Activated T-cell treated with anti-CD3 and anti-CD28 coated beads, Interleukin-2, amount 50 U/mL, for 24 hours (primary cell): ENCODE data around the gene ADORA2A.
A peak's percentile ranks its signal among the peaks of the same experiment; 100 is the strongest.

Experiments used
- DNase-seq: peaks from one replicate; pipeline ENCODE4 v3.0.0-alpha.2; 2020
- H3K27ac Mint-ChIP-seq: 2 replicates; pipeline ENCODE4 v1.8.0; 2020; ENCODE audit warnings: mild to moderate bottlenecking, mixed read lengths
- H3K27me3 Mint-ChIP-seq: 2 replicates; pipeline ENCODE4 v1.8.0; 2020; ENCODE audit warnings: mixed read lengths
- H3K36me3 Mint-ChIP-seq: 2 replicates; pipeline ENCODE4 v1.8.0; 2020; ENCODE audit warnings: low read depth, mixed read lengths
- H3K4me1 Mint-ChIP-seq: 2 replicates; pipeline ENCODE4 v1.8.0; 2020; ENCODE audit warnings: low read depth, mixed read lengths
- H3K4me3 Mint-ChIP-seq: 2 replicates; pipeline ENCODE4 v1.8.0; 2020; ENCODE audit warnings: mild to moderate bottlenecking, moderate library complexity, mixed read lengths
- H3K9me3 Mint-ChIP-seq: 2 replicates; pipeline ENCODE4 v1.8.0; 2020; ENCODE audit warnings: mixed read lengths

Gene ADORA2A

DNA sequence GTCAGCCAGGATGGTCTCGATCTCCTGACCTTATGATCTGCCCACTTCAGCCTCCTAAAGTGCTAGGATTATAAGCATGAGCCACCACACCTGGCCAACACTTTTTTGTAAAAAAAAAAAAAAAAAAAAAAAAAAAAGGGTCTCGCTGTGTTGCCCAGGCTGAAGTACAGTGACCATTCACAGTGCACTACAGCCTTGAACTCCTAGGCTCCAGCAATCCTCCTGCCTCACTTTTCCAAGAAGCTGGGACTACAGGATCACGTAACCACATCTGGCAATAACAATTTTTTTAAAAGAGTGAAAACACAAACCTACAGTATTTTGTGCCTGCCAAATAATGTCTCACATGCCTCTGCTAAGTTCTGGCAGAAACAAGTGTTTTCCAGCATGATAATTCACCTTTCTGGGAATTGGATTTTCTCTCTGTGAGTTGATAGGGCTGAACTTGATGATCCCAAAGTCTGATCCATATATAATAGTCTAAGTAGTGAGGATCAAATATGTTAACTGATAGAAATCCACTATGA, 30.6 kb downstream of the ADORA2A start:
- H3K27ac Mint-ChIP-seq, result no peak overlapping the region
- no peaks in the 10 kb centered on the region for H3K36me3 Mint-ChIP-seq
- H3K4me1 Mint-ChIP-seq, result peaks cover 7% of the 10 kb centered on the region
- H3K4me3 Mint-ChIP-seq, result no peak overlapping the region
- no peaks in the 10 kb centered on the region for H3K27me3 Mint-ChIP-seq
- no peaks in the 10 kb centered on the region for H3K9me3 Mint-ChIP-seq
- no peak for DNase-seq

DNA sequence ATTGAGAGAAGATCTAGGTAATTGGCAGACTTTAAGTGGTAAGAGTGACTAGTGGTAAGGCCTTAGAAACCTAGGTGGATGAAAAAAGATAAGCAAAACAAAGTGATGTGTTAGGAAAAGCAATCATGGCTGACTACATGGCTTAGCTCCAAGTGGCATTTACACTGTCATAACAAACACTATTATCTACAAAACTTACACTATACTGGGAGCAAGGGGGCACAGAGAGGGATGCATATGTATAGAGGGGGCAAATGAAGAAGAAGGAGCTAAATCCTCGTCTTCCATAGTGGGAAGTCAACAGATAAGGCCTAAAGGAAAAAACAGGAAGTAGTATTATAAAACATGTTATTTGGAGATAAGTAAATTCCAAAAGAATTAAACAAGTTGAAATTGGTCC, 32.5 kb downstream of the ADORA2A start:
- Mint-ChIP-seq H3K4me1 (peaks cover 7% of the 10 kb centered on the region), H3K9me3 (no peaks in the 10 kb centered on the region), H3K27ac (no peak overlapping the region), H3K27me3 (no peaks in the 10 kb centered on the region), H3K36me3 (no peaks in the 10 kb centered on the region), H3K4me3 (no peak overlapping the region)
- DNase-seq, result no peak

DNA sequence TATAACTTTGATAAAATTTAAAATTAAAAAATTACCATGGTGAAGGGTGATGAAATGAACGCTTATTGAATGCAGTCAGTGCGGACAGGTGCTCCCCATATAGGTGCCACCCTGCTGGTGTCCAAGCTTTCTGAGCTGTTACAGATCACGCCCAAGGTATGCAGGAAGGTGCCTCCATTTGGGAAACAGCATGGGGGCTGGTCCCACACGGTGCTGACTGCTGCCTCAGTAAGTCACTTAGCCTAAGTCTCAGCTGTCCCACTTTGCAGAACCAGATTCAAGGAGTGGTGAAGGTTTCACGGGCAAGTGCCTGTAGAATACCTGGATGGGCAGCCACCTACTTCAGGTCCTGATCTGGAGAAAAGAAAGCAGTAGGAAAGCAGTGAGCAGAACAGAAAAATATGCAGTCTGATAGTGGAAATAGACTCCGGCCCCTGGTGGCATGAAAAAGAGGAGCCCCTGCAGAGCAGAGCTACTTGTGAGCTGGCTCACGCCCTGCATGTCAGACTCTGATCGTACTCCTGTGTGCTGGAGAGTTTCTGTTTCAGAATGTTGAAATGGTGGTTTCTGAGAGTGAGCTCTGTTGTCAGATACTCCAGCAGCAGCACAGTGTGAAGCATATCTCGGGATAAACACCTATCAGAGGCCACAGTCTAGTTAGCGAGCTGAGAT, 33.2 kb downstream of the ADORA2A start:
- no peaks in the 10 kb centered on the region for H3K27me3 Mint-ChIP-seq
- H3K4me3 Mint-ChIP-seq, result no peak overlapping the region
- H3K27ac Mint-ChIP-seq, result no peak overlapping the region
- DNase-seq, result no peak
- no peaks in the 10 kb centered on the region for H3K36me3 Mint-ChIP-seq
- no peaks in the 10 kb centered on the region for H3K9me3 Mint-ChIP-seq
- H3K4me1 Mint-ChIP-seq, result peaks cover 12% of the 10 kb centered on the region

DNA sequence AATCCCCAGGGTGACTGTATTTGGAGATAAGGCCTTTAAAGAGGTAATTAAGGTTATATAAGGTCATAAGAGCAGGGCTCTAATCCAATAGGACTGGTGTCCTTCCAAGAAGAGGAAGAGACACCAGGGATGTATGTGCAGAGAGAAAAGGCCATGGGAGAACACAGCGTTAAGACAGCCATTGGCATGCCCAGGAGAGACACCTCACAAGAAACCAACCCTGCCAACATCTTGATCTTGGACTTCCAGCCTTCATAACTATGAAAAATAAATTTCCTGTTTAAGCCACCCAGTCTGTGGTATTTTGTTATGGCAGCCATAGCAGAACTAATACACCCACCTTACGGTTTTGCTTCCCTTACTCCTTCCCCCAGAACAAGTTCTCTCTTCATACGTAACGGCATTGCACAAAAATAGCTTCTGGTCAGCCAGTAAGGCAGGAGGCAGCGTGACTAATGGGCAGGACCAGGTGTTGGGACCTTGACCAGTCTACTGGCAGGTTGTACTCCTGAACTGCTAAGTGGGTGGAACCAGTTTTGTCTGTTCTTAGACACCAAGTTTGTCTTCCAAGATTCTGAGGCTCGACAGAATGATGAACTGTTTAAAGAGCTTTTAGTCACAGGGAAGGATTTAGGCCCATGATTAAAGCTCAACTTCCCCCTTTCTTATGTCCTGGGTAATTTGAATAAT, 35.8 kb downstream of the ADORA2A start:
- Mint-ChIP-seq H3K27ac (no peak overlapping the region), H3K27me3 (no peaks in the 10 kb centered on the region), H3K4me1 (peaks cover 23% of the 10 kb centered on the region), H3K4me3 (no peak overlapping the region), H3K9me3 (no peaks in the 10 kb centered on the region), H3K36me3 (no peaks in the 10 kb centered on the region)
- no peak for DNase-seq

DNA sequence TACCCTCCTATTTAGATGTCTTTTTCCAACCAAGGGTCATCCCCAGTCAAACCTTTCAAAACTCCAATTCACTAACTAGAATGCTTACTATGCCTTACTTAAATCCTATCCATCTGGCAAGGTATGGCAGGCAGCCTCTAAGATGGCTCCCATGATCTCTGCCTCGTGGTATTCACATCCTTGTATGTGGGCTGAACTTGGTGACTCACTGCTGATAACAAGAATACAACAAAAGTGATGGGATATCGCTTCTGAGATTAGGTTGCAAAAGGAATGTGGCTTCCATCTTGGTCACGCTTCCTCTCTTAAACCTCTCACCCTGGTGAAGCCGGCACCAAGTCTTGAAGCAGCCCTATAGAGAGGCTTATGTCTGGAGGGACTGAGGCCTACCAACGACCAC, 38.2 kb downstream of the ADORA2A start:
- Mint-ChIP-seq H3K36me3 (no peaks in the 10 kb centered on the region), H3K4me1 (peaks cover 21% of the 10 kb centered on the region), H3K27me3 (no peaks in the 10 kb centered on the region), H3K9me3 (no peaks in the 10 kb centered on the region), H3K27ac (peak overlapping the region; percentile 15), H3K4me3 (no peak overlapping the region)
- no peak for DNase-seq

DNA sequence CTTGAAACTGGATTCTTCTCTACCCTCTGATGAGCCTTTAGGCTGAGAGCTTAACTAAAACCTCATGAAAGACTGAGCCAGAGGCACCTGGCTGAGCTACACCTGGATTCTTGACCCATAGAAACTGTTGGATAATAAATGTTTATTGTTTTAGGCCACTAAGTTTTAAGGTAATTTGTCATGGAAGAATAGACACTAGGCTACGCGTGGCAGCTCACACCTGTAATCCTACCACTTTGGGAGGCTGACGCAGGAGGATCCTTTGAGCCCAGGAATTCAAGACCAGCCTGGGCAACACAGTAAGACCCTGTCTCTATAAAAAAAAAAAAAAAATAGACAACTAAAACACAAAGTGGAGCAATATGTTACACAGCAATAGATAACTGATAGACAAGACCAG, 38.6 kb downstream of the ADORA2A start:
- Mint-ChIP-seq H3K4me3 (no peak overlapping the region), H3K36me3 (no peaks in the 10 kb centered on the region), H3K27ac (no peak overlapping the region), H3K4me1 (peaks cover 17% of the 10 kb centered on the region), H3K27me3 (no peaks in the 10 kb centered on the region), H3K9me3 (no peaks in the 10 kb centered on the region)
- no peak for DNase-seq

DNA sequence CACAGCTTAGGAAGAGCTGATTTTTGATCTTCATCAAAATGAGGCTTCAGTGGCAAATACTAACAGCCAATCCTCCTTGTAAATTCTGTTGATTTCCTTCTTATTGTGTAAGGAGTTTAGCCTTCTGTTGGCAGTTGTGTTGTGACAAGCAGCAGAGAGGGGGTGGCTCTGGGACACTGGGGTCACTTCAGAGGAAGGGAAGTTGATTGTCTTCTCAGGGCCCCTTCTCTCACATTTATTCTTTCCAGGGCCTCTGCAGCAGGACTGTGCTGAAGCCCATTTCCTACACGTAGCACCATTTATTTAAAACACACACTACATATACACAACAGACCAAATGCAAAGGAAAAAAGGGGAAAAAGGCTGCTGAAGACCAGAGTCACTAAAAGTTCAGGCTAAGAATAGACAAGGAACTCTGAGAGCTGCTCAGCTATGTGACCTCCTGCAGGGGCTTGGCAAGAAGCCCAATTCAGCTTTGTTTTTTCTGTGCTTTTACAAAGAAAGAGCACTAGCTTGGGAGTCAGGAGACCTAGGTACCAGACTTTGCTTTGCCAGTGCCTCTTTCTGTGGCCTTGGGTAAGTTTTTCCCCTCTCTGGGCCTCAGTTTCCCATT, 39.4 kb downstream of the ADORA2A start:
- Mint-ChIP-seq H3K4me1 (peaks cover 15% of the 10 kb centered on the region), H3K4me3 (no peak overlapping the region), H3K27ac (no peak overlapping the region), H3K27me3 (no peaks in the 10 kb centered on the region), H3K9me3 (no peaks in the 10 kb centered on the region), H3K36me3 (no peaks in the 10 kb centered on the region)
- DNase-seq, result no peak

DNA sequence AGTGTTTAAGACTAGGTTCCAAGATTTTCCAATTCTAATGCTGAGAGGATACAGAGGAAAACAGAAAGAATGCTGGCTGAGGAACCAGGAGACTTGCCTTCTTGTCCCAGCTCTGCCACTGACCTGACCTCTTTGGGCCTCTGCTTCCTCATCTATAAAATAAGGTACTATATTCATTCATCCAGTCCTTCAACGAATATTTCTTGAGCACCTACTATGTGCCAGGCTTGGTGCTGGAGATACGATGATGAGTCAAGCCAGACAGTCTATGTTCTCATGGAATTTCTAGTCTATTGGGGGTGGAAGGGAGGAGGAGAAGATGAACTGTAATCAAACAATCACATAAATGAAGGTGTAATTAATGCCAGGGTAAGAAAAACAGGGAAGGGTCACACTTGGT, 39.9 kb downstream of the ADORA2A start:
- Mint-ChIP-seq H3K4me3 (no peak overlapping the region), H3K36me3 (no peaks in the 10 kb centered on the region), H3K9me3 (no peaks in the 10 kb centered on the region), H3K27ac (no peak overlapping the region), H3K4me1 (peaks cover 15% of the 10 kb centered on the region), H3K27me3 (no peaks in the 10 kb centered on the region)
- DNase-seq, result no peak

DNA sequence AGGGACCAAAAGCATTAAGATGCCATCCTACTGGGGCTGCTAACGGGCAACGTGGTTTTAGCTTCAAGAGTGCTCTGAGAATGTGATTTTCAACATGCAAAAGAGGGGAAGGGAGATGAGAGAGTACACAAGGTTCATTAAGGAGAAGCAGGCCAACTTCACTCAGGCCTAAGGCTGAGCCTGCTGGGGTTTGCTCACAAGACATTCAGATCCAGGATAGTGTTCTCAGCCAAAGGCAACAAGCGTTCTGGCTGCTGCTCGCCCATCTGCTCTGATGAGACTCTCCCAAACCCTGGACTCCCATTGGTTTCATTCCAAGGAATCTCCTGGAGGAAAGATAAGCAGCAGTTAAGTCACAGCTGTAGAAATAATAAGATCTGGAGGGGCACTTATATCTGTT, 44.2 kb downstream of the ADORA2A start:
- Mint-ChIP-seq H3K36me3 (no peaks in the 10 kb centered on the region), H3K9me3 (peaks cover 3% of the 10 kb centered on the region), H3K27me3 (no peaks in the 10 kb centered on the region), H3K27ac (no peak overlapping the region), H3K4me3 (no peak overlapping the region), H3K4me1 (peaks cover 3% of the 10 kb centered on the region)
- no peak for DNase-seq

DNA sequence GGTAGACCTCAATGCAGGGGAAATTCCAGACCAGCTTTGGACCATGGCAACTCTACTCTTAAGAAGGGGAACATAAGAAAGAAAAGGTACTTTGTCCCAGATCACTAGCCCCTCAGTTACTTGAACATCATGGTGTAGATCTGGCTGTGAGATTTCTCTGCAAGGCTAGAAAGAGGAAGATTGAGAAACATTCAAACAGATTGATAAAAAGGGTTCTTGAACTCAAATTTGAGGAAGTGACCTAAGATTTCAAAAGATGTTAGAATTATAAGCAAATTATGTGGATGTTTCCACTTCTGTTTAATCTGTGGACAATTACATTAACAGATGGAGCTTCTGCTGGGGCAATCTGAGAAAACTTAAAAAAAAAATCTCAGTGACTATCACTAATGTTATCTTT, 45.9 kb downstream of the ADORA2A start:
- H3K4me1 Mint-ChIP-seq, result no peaks in the 10 kb centered on the region
- no peaks in the 10 kb centered on the region for H3K36me3 Mint-ChIP-seq
- no peak overlapping the region for H3K27ac Mint-ChIP-seq
- no peaks in the 10 kb centered on the region for H3K27me3 Mint-ChIP-seq
- no peak overlapping the region for H3K4me3 Mint-ChIP-seq
- H3K9me3 Mint-ChIP-seq, result peaks cover 3% of the 10 kb centered on the region
- DNase-seq, result no peak

DNA sequence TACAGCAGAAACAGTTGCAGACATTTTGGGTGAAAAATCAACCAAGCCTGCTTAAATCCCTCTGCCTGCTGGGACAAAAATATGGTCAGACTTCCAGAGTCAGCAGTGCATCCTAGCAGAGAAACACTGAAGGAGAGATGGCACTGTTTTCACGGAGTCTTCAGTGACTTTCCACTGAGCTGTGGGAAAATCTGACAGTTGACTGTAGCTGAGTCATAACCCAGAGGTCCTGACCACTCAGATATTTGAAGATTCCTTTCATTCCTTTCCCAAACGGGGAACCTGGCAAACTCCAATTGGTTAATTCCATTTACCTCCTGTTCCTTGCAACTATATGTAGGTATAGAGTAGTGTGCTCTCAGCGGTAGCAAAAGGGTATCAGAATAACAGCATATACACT, 46.8 kb downstream of the ADORA2A start:
- H3K9me3 Mint-ChIP-seq, result peaks cover 3% of the 10 kb centered on the region

DNA sequence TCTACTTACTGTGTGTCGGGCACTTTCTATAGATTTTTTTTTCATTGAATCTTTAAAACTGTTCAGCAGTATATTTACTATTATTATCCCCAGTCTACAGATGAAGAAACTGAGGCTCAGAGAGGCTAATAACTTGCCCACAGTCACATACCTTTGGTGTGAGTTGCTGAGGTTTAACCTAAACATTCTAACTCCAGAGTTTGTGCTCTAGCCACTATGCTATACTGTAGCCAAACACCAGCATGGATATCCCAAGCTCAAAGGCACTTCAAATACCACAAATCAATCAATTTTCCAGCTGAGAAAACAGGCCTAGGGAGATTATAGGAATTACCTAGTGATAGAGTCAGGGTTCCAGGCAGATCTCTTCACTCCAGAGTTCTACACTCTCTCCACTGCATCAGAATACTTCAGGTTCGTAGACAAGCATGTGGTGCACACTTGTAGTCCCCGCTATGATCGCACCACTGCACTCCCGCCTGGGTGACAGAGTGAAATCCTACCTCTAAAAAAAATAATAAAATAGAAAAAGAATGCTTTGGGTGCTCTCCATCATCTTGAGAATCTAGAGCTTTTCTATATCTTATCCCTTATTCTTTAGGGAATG, 47.4 kb downstream of the ADORA2A start:
- H3K27me3 Mint-ChIP-seq, result no peaks in the 10 kb centered on the region
- H3K36me3 Mint-ChIP-seq, result no peaks in the 10 kb centered on the region
- H3K27ac Mint-ChIP-seq, result no peak overlapping the region
- no peaks in the 10 kb centered on the region for H3K4me1 Mint-ChIP-seq
- peaks cover 3% of the 10 kb centered on the region for H3K9me3 Mint-ChIP-seq
- H3K4me3 Mint-ChIP-seq, result no peak overlapping the region
- DNase-seq, result no peak

More for the DNA sequence above, 46.8 kb downstream of the ADORA2A start:
- DNase-seq, result no peak
- H3K27ac Mint-ChIP-seq, result no peak overlapping the region
- H3K27me3 Mint-ChIP-seq, result no peaks in the 10 kb centered on the region
- no peaks in the 10 kb centered on the region for H3K36me3 Mint-ChIP-seq
- H3K4me3 Mint-ChIP-seq, result no peak overlapping the region
- H3K4me1 Mint-ChIP-seq, result no peaks in the 10 kb centered on the region

DNA sequence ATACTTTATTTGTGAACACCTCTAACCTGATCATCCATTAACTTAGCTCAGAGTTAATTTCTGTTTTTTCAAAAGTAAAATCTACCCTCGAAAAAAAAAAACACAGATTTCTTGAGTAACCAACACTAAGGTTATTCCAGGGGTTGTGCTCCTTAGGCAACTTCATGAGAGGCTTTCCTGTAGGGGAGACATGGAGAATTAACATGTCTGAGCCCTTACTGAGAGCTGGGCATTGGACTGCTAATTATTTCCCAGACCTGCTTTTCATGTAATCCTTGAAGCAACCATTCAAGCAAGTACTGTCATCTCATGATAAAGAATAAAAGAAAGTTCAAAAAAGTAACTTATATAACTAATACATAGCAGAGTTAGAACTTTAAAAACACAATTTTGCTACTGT, 54.2 kb downstream of the ADORA2A start:
- Mint-ChIP-seq H3K27me3 (no peaks in the 10 kb centered on the region), H3K4me3 (no peak overlapping the region), H3K9me3 (no peaks in the 10 kb centered on the region), H3K4me1 (peaks cover 21% of the 10 kb centered on the region), H3K36me3 (no peaks in the 10 kb centered on the region), H3K27ac (no peak overlapping the region)
- DNase-seq, result no peak

DNA sequence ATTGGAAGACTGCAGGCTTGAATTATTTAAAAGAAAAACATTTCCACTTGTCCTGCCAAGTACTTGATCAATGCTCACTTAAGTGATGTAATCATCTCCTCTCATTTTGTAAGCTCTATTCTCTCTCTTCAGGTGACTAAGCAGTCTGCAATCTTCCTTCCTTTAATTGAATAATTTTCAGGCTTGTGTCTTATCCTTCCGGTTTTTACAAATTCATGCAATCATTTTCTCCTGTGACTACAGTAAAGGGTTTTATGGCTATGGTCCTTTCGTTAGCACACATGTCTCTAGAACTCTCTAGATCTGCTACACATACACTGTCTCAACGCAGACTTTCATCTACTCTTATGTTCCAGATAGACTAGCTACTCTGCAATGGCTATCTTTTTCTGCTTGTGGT, 55.2 kb downstream of the ADORA2A start:
- no peak overlapping the region for H3K4me3 Mint-ChIP-seq
- H3K27me3 Mint-ChIP-seq, result no peaks in the 10 kb centered on the region
- peaks cover 29% of the 10 kb centered on the region for H3K4me1 Mint-ChIP-seq
- H3K9me3 Mint-ChIP-seq, result no peaks in the 10 kb centered on the region
- H3K36me3 Mint-ChIP-seq, result no peaks in the 10 kb centered on the region
- H3K27ac Mint-ChIP-seq, result no peak overlapping the region
- DNase-seq, result no peak

DNA sequence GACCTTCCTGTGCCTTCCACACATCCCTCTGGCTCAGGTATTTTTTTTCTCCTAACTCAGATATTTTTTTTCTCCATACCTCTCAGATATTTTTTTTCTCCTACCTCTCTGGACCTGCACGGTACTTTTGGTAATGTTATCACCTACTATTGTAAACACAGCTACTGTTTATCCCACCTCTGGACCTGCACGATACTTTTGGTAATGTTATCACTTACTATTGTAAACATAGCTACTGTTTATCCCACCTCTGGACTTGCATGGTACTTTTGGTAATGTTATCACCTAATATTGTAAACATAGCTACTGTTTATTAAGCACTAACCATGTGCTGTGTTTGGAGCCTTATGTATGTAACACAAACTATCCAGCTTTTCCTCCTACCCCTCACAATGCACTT, 55.6 kb downstream of the ADORA2A start:
- no peak overlapping the region for H3K4me3 Mint-ChIP-seq
- no peaks in the 10 kb centered on the region for H3K9me3 Mint-ChIP-seq
- H3K27me3 Mint-ChIP-seq, result no peaks in the 10 kb centered on the region
- no peak overlapping the region for H3K27ac Mint-ChIP-seq
- no peaks in the 10 kb centered on the region for H3K36me3 Mint-ChIP-seq
- no peak for DNase-seq
- H3K4me1 Mint-ChIP-seq, result peaks cover 30% of the 10 kb centered on the region
